Activated gamma-delta T cell (primary cell): ENCODE results near the gene RNF26.

Source experiments
- DNase-seq: peaks from one replicate; lab custom pipeline; 2025; lab: John Stamatoyannopoulos, UW

Gene RNF26

GRCh38 chr11:119355091-119355843, 20.9 kb downstream of the RNF26 start:
- no peak for DNase-seq

- peak; percentile 34 for DNase-seq
These were observed 22.2 kb downstream of the RNF26 start for GRCh38 chr11:119356349-119357031.

- DNase-seq: no peak
These were observed 22.7 kb downstream of the RNF26 start for GRCh38 chr11:119357074-119357473.

GRCh38 chr11:119359365-119360214, 25.3 kb downstream of the RNF26 start:
- DNase-seq: no peak

GRCh38 chr11:119361056-119361787, 26.9 kb downstream of the RNF26 start:
- no peak for DNase-seq

GRCh38 chr11:119361941-119362725, 27.8 kb downstream of the RNF26 start:
- DNase-seq: no peak

GRCh38 chr11:119362741-119363080, 28.4 kb downstream of the RNF26 start:
- no peak for DNase-seq

- no peak for DNase-seq
These were observed 28.9 kb downstream of the RNF26 start for GRCh38 chr11:119363081-119363850.

GRCh38 chr11:119363851-119364590, 29.7 kb downstream of the RNF26 start:
- DNase-seq: peak; percentile 43

- no peak for DNase-seq
These were observed 30.8 kb downstream of the RNF26 start for GRCh38 chr11:119365071-119365591.

GRCh38 chr11:119366690-119367620, 32.6 kb downstream of the RNF26 start:
- no peak for DNase-seq

GRCh38 chr11:119367661-119368120, 33.4 kb downstream of the RNF26 start:
- DNase-seq: no peak

GRCh38 chr11:119368121-119369034, 34.1 kb downstream of the RNF26 start:
- no peak for DNase-seq

GRCh38 chr11:119369132-119369925, 35.0 kb downstream of the RNF26 start:
- DNase-seq: no peak

GRCh38 chr11:119370486-119371046, 36.2 kb downstream of the RNF26 start:
- DNase-seq: no peak

GRCh38 chr11:119371067-119371601, 36.8 kb downstream of the RNF26 start:
- DNase-seq: no peak
